ENCODE measurements around the gene MLANA.

- TF ChIP-seq POLR2AphosphoS5 (IDR thresholded peaks at IDR 0.05; ENCODE audit: low read depth, low read length) (no peak), TAF1 (IDR thresholded peaks at IDR 0.05; ENCODE audit: borderline replicate concordance, insufficient read depth, low read length) (no peak), REST (IDR thresholded peaks at IDR 0.05; ENCODE audit: insufficient read depth in 1 of 2, low read depth in 2 of 2, low read length in 2 of 2) (no peak), SIN3A (IDR thresholded peaks at IDR 0.05; ENCODE audit: borderline replicate concordance, insufficient read depth, low read length) (no peak)
These were observed 18.2 kb downstream of the MLANA start for GRCh38 chr9:5908918-5909317.

Data from PFSK-1 (cell line).